GM19351 (cell line): ENCODE data around the gene DARS1.
A peak's percentile ranks its signal among the peaks of the same experiment; 100 is the strongest.

Source experiments
- ATAC-seq: cut with Tn5 transposase; IDR thresholded peaks from one replicate; pipeline ENCODE4 v1.9.1; 2021; ENCODE audit warnings: mild to moderate bottlenecking, moderate library complexity; ENCODE audit not compliant: unreplicated experiment

Gene DARS1

DNA sequence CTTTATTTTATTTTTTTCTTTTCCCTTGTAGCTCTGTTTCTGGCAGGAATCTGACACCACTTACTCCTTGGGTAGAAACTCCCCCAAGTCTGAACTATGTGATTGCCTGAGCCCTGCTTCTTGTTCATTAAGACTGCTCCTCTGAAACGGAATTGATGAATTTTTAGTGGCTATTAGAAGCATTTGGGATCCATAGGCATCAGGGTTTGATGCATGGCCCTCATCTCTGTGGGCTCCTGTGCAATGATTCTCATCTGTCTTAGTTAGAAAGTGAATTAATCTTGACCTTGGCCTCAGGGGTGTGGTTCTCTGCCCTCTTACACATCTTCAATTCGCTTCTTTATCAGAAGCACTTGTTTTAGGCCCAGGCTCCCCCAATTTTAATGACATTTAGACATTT is 31.0 kb upstream of the DARS1 start:
- no peak for ATAC-seq

DNA sequence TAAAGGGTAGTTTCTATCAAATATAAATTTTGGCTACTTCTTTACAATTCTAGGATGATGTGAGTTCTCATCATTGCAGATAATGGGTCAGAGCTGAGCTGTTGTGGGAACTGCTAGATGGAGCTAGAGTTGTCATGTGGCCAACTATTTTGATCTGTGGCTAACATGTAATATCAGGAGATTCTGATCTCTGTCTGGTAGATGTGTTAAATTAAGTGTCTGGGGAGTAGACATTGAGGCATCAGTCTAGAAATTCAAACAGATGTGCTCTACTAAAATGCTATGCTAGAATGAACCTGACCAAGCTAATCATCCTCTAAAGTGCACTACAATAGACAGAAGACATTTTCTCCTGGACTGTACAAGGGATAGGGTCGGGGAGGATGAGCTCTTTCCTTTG is 30.3 kb upstream of the DARS1 start:
- ATAC-seq = no peak

DNA sequence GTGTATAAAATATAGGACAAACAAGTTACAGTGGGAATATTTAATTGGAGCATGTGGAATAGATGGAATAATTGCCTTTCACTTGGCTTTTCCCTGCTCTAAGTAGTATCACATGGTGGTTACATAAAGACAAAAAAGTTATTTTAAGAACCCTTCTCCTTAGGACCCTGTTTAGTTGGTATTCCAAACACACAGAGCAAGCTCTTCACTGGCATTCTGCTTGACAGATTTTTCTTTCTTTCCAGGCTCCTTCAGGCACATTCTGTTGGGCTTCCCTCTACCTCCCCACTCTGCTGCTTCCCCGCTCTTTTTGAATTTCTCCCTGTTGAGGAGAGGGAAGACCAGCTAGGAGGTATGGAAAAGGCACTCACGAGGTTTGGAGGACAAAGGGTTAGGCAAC is 29.0 kb upstream of the DARS1 start:
- no peak for ATAC-seq

DNA sequence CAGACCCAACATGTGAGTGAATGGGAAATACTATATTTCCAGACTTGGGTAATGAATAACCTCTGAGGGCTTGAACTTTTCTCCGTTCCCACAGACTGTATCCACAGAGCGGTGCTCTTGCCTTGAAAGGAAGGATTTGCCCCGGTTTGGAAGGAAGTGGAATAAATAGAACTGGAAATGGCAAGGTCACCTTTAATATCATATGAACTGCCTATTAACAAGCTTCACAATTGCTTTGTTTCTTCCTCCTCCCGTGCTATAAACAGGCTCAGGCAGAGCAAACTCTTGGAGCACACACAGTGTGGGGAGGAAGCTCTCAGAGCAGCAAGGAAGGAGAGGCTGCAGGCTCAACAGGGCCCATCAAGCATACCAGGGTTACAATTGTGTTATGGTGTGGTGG is 28.5 kb upstream of the DARS1 start:
- no peak for ATAC-seq

DNA sequence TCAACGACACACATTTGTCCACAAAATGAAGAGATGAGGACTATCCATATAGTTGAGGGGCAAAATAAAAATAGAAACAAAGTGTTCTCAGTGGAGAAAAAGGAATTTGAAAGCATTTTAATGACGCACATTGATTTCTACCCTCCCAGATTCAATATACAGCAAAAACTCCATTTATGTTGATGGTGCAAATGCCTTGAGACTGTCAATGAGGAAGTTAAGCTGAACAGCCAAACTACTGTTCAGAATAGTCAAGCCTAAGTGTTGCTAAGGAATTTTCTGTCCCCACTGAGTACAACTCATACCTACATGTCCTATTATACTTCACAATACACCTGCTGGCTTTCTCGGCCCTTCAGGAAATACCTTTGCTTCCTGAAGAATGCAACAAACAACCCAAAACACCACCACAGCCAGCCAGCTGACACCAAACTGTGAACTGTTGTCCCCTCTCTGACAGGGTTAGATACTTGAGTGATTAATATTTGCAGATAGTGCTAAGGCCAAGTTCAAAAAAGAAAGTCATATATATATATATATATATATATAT is 27.8 kb upstream of the DARS1 start:
- ATAC-seq = no peak

DNA sequence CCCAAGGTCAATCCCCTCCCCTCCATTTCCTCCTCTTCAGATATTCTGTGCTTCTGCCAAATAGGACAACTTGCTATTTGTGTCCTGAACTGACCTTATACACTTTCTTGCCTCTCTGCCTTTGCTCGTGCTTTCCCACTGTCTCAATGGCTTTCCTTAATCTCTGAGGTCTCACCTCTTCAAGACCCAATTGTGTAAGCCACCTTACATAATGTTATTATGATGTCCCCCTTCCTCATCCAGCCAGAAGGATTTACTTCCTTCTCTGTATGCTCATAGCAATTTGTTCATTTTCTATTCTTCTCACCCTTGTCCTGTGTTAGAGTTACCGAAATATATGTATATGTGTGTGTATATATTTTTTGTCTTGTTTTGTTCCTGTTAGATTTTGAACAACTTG is 26.9 kb upstream of the DARS1 start:
- ATAC-seq = no peak

DNA sequence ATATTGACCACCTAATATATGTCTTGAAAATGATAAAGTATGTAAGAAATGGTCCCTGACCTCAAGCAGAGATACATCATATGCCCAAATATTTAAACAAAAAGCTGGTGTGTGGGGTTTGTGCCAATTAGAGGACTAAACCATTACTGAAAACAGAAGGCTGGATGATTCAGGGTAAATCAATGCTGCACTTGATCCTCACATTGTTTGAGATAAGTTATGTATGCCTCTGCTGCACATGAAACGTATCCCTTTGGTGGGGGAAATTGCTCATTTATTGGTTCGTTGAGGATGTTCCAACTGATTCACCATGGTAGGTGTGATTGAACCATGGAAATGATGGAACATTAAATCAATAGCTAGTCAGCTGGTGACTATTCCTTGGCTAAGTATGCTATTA is 24.7 kb upstream of the DARS1 start:
- no peak for ATAC-seq

DNA sequence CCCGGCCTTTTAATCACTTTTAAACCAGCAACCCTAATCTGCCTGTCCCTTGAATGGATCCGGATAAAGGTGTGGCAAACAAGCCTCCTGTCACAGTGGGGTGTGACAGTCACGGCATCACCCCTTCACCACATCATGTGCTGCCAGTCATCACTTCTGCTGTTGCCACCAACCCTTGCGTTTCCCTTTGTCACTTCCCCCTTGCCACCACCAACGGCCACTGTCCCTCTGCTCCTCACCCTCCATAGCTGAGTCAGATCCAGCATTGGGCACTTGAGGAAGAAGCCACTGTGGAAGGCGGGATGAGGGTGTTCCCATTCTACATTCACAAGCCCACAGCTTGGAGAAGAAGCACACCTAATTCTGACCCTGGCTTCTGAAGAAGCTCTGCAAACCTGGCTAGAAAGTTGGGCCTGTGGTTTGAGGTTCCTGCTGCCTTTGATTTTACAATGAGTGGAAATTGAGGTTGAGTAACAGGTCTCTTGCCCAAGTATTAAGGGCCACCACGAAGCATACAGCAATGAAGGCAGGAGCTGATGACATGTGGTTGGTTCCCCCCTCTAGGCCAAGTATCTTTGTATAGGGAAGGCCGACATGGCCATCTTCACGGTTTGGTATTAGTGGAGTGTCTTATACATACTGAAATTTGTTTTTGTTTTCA is 22.9 kb upstream of the DARS1 start:
- no peak for ATAC-seq

DNA sequence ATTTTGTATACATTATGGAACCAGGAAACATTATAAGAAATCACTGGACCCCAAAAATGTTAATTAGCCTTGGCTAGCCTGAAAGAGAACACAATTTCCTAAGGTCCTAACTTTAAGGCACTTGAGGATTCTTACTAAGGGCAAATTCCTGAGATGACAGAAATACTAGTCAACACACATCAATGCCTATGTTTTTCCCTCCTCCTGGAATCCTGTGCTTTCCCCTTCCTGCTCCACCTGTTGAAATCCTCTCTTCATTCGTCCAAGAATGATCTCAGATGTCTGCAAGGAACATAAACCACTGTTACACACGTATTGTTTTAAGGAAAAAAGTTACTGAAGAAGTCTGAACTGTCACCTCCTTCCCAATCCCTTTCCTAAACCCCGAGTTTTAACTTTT is 21.2 kb upstream of the DARS1 start:
- no peak for ATAC-seq

DNA sequence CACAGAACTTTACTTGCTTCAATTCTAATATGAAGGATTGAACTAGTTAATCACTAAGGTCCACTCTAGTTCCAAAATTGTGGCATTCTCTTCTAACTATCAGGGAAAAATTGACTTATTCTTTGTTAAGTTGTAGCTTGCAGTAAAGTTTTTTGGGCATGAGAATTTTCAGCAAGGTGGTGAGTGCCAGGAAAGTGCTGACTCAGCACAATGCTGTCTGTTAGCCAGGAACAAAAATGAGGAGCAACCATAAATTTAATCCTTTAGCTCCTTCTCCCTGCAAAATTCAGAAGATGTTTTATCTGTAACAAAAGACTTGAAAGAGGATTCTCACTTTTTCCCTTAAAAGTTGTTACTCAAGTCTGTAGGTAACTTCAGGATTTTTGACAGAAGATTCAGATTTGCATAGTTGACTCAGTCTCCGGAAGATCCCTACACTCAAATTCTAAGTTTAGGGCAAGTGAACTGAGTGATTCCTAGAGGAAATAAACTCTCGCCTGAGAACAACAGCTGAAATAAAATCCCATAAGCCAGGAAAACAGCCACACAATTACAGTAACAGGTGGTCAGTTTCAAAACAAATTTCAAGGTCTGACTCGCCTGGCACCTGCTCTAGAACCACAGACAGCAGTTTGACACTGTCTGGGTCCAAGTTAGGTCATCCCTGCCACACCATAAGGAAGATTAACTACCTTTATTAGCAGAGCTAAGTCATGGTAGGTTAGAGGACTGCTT is 20.2 kb upstream of the DARS1 start:
- ATAC-seq = peak; percentile 64

DNA sequence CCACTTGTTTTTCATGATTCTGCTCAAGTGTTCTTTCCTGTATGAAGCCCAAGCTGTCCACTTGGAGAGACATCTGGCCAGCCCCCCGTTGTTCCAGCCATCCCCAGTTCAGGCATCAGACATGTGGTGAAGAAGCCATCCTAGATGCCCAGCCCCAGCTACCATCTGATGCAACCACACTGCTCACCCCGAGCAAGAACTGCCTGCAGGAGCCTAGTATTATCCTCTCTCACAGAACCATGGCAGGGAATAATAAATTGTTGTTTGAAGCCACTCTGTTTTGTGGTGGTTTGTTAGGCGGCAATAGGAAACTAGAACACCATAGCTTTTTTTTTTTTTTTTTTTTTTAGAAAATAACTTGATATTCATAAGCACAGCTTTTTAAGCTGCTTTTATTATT is 19.5 kb upstream of the DARS1 start:
- ATAC-seq = no peak

DNA sequence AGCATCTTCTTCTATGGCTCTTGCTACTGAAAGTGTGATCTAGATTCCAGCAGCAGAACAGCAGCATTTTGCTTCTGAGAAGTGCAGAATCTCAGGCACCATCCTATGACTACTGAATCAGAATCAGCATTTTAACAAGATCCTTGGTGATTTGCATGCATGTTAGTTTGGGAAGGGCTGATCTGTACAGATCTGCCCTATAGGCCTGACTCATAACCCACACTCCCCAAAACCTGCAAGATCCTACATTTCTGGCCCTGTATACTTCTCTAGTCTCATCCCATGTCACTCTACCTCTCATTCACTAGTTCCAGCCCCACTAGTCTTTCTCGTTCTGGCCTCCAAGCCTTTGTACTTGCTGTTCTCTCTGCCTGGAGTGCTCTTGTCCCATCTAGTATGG is 15.7 kb upstream of the DARS1 start:
- ATAC-seq = no peak

DNA sequence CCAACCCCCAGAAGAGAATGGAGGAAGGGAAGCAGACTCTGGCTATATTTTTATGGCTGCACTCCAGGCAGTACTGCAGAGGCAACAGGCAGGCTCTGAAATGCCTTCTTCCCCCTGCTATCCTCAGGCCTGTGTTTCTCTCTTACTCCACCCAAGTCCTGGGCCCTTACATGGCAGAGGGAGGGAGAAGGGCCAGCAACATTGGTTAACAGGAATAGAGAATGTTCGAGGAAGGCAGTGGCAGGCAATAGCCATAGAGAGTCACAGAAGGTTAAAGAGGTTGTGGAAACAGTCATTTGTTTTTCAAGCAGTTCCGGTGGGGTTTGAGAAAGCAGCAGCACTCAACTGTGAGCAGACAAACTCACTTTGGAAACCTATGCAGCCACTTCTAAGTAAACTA is 15.1 kb upstream of the DARS1 start:
- peak; percentile 70 for ATAC-seq

DNA sequence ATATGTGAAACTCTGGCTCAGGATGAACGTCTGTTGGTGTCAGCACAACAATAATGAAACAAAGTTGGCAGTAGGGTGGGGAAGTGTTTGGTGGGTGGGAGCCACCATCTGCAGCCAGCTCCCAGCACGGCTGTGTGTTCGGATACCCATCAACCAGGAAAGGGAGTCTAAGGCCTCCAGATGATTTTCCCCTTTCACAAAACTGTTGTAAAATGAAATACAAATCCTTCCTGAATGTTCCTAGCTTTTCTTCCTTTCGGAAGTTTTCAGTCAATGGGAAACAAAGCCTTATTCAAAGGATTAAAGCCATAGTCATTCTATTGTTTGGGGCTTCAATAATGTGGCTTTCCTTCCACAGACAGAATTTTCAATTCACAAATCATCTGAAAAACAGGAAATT is 14.5 kb upstream of the DARS1 start:
- no peak for ATAC-seq

DNA sequence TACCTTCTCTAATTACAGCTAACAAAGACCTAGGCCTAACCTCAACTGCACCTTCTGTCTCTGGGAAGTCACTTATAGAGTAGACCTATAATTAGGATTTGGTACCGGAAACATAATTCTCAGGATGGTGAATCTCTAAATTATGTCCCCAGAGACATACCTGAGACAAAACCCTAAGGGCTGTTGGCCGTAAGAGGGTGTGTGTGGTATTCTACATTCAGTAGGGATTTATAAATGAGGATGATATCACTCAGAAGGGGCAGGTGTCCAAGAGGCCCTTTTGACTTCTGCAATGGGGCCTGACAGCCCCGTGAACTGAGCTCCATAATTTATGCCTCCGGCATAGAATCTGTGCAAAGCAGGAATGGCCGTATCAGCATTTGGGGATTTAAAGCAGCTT is 13.5 kb upstream of the DARS1 start:
- no peak for ATAC-seq

DNA sequence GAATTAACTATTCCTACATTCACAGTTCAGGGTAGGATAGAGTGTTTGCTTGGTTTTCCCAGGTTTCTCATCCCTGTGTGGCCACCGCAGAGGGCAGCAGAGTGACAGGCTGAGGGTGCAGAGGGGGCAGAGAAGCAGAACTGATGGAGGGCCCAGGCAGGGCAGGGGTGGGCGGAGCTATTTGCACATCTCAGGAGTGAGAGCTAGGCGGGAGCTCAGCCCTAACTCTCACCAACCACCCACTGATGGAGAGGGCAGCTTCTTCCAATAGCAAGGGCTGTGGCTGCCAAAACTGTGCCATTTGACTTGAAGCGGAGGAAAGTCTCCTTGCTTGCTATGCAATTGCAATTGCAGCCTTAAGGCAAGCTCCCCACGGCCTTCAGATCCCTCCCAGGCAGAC is 12.0 kb upstream of the DARS1 start:
- ATAC-seq = peak; percentile 62

DNA sequence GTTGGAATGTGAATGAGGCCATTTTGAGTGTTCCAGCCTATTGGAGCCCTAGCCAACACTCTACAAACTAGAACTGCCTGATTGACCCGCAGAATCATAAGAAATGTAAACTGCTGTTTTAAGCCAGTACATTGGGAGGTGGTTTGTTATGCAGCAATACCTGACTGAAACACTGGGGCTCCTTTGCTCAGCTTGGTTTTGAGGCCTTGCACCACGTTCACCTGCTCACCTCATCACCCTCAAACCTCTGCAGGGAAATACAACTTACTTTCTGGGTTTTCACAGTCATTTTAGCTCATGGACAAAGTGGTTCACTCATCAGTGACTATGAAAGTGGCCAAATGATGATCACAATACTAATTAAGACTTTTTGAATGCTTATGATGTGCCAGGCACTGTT is 10.9 kb upstream of the DARS1 start:
- no peak for ATAC-seq

DNA sequence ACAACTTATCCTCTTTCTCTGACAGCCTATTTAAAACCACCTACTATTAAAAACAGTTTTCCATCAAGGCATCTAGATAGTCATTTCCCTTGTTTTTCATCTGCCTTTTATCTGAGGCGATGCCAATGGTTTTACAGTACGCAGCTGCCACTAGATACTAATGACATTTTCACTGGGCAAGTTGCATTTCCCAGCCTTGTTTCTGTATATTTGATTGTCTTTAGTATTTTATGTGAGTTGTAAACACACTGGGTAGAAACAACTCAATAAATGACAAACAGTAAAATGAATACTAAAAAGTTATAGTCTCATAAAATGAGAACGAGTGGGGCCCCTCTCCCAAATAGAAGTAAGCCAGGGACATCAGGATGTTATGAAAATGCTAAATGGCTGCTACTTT is 8.9 kb upstream of the DARS1 start:
- no peak for ATAC-seq

DNA sequence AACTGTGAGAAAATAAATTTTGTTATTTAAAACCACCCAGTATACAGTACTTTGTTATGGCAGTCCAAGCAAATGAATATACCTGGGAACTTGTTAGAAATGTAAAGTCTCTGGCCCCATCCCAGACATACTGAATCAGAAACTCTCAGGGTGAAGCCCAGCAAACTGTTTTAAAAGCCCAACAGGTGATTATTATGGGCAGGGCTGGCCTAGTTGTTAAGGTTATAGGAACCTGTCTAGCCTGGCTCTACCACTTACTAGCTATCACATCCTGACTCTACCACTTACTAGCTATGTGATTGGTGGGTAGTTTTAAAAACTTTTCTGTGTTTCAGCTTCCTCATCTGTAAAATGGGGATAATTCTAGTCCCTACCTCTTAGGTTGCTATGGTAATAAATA is 8.0 kb upstream of the DARS1 start:
- ATAC-seq = no peak

DNA sequence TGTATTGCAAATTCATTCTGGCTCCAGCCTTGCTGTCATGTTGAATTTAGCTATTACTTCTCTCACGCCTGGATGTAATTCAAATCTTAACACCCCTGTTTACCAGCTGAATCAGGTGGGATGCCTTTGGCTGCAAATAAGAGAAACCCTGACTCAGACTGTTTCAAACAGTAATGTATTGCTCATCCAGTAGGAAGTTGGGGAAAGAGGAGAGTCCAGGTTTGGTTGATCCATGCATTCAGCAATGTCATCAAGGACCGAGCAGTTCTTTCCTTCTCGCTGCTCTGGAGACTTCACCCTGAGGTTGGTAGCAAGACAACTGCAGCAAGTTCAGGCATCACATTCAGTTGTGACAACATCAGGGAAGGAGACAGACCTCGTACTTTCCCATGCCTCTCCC is 6.4 kb upstream of the DARS1 start:
- no peak for ATAC-seq

DNA sequence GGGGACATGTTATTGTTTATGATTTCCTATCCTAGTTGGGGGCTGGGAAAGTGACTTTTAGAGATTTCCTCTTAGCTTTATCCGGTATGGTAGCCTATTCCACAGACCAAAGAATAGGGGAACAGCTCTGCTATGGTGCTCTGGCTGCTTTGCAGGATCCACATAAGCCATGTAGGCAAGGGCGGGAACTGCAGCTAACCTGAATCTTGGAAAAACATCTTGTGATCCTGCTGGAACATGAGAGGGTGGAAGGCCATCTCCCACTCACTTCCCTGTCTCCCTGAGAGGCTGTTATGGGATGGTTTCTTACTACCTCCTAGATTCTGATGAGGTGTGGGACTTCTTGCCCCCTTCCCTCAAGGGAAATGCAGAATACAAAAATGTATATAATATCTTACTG is 2.0 kb upstream of the DARS1 start:
- no peak for ATAC-seq

DNA sequence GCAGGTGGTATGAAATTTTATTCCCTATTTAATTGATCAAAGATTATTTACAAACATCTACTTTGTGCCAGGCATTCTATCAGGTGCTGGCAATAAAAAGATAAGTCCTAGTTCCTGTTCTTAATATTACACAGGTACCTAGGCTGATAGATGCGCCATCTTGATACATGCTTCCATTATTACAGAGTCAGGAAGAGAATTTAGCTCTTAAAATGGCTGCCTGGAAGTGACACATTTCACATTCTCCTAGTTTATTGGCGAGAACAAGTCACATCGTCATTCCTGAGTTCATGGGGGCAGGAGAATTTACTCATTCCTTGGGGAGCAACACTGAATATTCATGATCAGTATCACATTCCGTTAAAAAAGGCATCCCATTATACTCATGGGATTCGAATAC is 1.1 kb upstream of the DARS1 start:
- ATAC-seq = no peak
